ENCODE data around the gene MBP.

The MBP gene

GRCh38 chr18:77082316-77082955 is 50.1 kb downstream of the MBP start:
- DNase-seq (ENCODE audit: low spot score): no peak

GRCh38 chr18:77081390-77081778 is 51.2 kb downstream of the MBP start:
- no peak for DNase-seq (ENCODE audit: low spot score)

GRCh38 chr18:77079954-77080682 is 52.5 kb downstream of the MBP start:
- DNase-seq (ENCODE audit: low spot score): no peak

GRCh38 chr18:77079088-77079487 is 53.5 kb downstream of the MBP start:
- no peak for DNase-seq (ENCODE audit: low spot score)

- no peak for DNase-seq (ENCODE audit: low spot score)
Observed at GRCh38 chr18:77078690-77079070, 53.9 kb downstream of the MBP start.

- peak; percentile 25 for DNase-seq (ENCODE audit: low spot score)
Observed at GRCh38 chr18:77077941-77078689, 54.5 kb downstream of the MBP start.

GRCh38 chr18:77077401-77077800 is 55.2 kb downstream of the MBP start:
- DNase-seq (ENCODE audit: low spot score): no peak

GRCh38 chr18:77076111-77076510 is 56.5 kb downstream of the MBP start:
- no peak for DNase-seq (ENCODE audit: low spot score)

GRCh38 chr18:77074431-77074830 is 58.2 kb downstream of the MBP start:
- no peak for DNase-seq (ENCODE audit: low spot score)

- DNase-seq (ENCODE audit: low spot score): no peak
Observed at GRCh38 chr18:77073336-77074093, 59.1 kb downstream of the MBP start.

- no peak for DNase-seq (ENCODE audit: low spot score)
Observed at GRCh38 chr18:77072566-77072965, 60.0 kb downstream of the MBP start.

- DNase-seq (ENCODE audit: low spot score): no peak
Observed at GRCh38 chr18:77071711-77072292, 60.8 kb downstream of the MBP start.

GRCh38 chr18:77071061-77071460 is 61.5 kb downstream of the MBP start:
- DNase-seq (ENCODE audit: low spot score): no peak

GRCh38 chr18:77070627-77071026 is 62.0 kb downstream of the MBP start:
- no peak for DNase-seq (ENCODE audit: low spot score)

- no peak for DNase-seq (ENCODE audit: low spot score)
Observed at GRCh38 chr18:77069931-77070330, 62.7 kb downstream of the MBP start.

GRCh38 chr18:77069482-77069881 is 63.1 kb downstream of the MBP start:
- no peak for DNase-seq (ENCODE audit: low spot score)

GRCh38 chr18:77068321-77069312 is 64.0 kb downstream of the MBP start:
- DNase-seq (ENCODE audit: low spot score): no peak

- DNase-seq (ENCODE audit: low spot score): peak; percentile 75
Observed at GRCh38 chr18:77067291-77068061, 65.1 kb downstream of the MBP start.

- no peak for DNase-seq (ENCODE audit: low spot score)
Observed at GRCh38 chr18:77066689-77067088, 65.9 kb downstream of the MBP start.

- DNase-seq (ENCODE audit: low spot score): no peak
Observed at GRCh38 chr18:77066101-77066500, 66.5 kb downstream of the MBP start.

Measured in RKO (cell line).